SK-N-SH (cell line): ENCODE results near the gene SMIM20. TPM values are rescaled to one million over a fixed set of nuclear protein-coding genes. Genes with fewer than 3 reads are reported as not detected.

Experiments used
- CTCF ChIA-PET: fragments of 300-600, 350-600 bp; formaldehyde crosslinking; extraction: SDS; loops from one replicate; lab custom pipeline; 2021; lab: Yijun Ruan, JAX
- POLR2A ChIA-PET: fragments of 350-600 bp; sonication (Branson Sonifier 250); formaldehyde crosslinking; extraction: SDS; loops from one replicate; lab custom pipeline; 2020; ENCODE audit warnings: antibody characterized with exemption, inconsistent platforms; lab: Yijun Ruan, JAX
- DNase-seq: peaks from one replicate; pipeline ENCODE4 v3.0.0; 2012
- H2AFZ ChIP-seq: fragments of 200-600 bp; sonication (generic); 2 replicates; pipeline ENCODE4 v1.8.1; 2016; ENCODE audit warnings: antibody characterized with exemption, mild to moderate bottlenecking, low read depth
- H3F3A ChIP-seq: fragments of 200-600 bp; sonication (generic); replicated peaks from 2 replicates; pipeline ENCODE3; 2016; ENCODE audit warnings: antibody characterized with exemption, mild to moderate bottlenecking; ENCODE audit not compliant: insufficient read depth
- H3K27ac ChIP-seq, 2 experiments: fragments of 200-500 bp in 1 of 2; fragments of 200-600 bp in 1 of 2; sonication (Bioruptor generic) in 1 of 2; sonication (generic), shearing (Covaris generic) in 1 of 2; 2 replicates each; pipeline versions ENCODE4 v1.5.1 to v1.6.1; 2014 to 2016; ENCODE audit warnings: low read depth in 2 of 2, inconsistent platforms in 1 of 2, low read length in 1 of 2, mild to moderate bottlenecking in 1 of 2, mixed read lengths in 1 of 2
- H3K27me3 ChIP-seq: fragments of 200-600 bp; sonication (generic), shearing (Covaris generic); 2 replicates; pipeline ENCODE4 v1.6.1; 2016; ENCODE audit warnings: mixed run types; ENCODE audit not compliant: insufficient read depth
- H3K36me3 ChIP-seq, 2 experiments: fragments of 200-500 bp in 1 of 2; fragments of 200-600 bp in 1 of 2; sonication (Bioruptor generic) in 1 of 2; sonication (generic) in 1 of 2; replicated peaks in 1 of 2; 2 replicates each; pipeline versions ENCODE3 to v1.5.1; 2014 to 2016; ENCODE audit warnings: low read length in 1 of 2, mild to moderate bottlenecking in 1 of 2; ENCODE audit not compliant: insufficient read depth in 2 of 2, control insufficient read depth in 1 of 2
- H3K4me1 ChIP-seq, 2 experiments: fragments of 200-500 bp in 1 of 2; fragments of 200-600 bp in 1 of 2; sonication (Bioruptor generic) in 1 of 2; sonication (generic), shearing (Covaris generic) in 1 of 2; 2 replicates each; pipeline versions ENCODE4 v1.5.1 to v1.6.1; 2014 to 2016; ENCODE audit warnings: low read depth in 1 of 2, low read length in 1 of 2, mixed run types in 1 of 2; ENCODE audit not compliant: insufficient read depth in 2 of 2, control insufficient read depth in 1 of 2
- H3K4me2 ChIP-seq: fragments of 200-600 bp; sonication (generic), shearing (Covaris generic); 2 replicates; pipeline ENCODE4 v1.6.1; 2017; ENCODE audit warnings: mixed run types
- H3K4me3 ChIP-seq, 2 experiments: fragments of 200-500 bp in 1 of 2; fragments of 200-600 bp in 1 of 2; sonication (Bioruptor generic) in 1 of 2; sonication (generic), shearing (Covaris generic) in 1 of 2; 2 replicates each; pipeline versions ENCODE4 v1.5.1 to v1.8.1; 2014 to 2016; ENCODE audit warnings: low read depth in 2 of 2, inconsistent platforms in 1 of 2, low read length in 1 of 2, mild to moderate bottlenecking in 1 of 2, mixed read lengths in 1 of 2, moderate library complexity in 1 of 2
- H3K79me2 ChIP-seq: fragments of 200-600 bp; sonication (generic); 2 replicates; pipeline ENCODE4 v1.8.1; 2017; ENCODE audit warnings: mild to moderate bottlenecking; ENCODE audit not compliant: insufficient read depth
- H3K9ac ChIP-seq: fragments of 200-600 bp; sonication (generic); 2 replicates; pipeline ENCODE4 v1.6.1; 2017; ENCODE audit warnings: mixed run types
- H3K9me2 ChIP-seq: fragments of 200-600 bp; sonication (generic); 2 replicates; pipeline ENCODE4 v1.6.1; 2017; ENCODE audit warnings: mixed run types
- H3K9me3 ChIP-seq: fragments of 200-600 bp; sonication (generic); 2 replicates; pipeline ENCODE4 v1.6.1; 2017; ENCODE audit warnings: mixed run types, mild to moderate bottlenecking, moderate library complexity
- H4K20me1 ChIP-seq: fragments of 200-600 bp; sonication (generic); 2 replicates; pipeline ENCODE4 v1.6.1; 2017; ENCODE audit warnings: mild to moderate bottlenecking, mixed run types; ENCODE audit not compliant: insufficient read depth
- CHD2 ChIP-seq: fragments of 150-350 bp; IDR thresholded peaks from 2 replicates; pipeline ENCODE4 v1.6.1; 2018; ENCODE audit warnings: low read length; ENCODE audit not compliant: partially characterized antibody
- EP300 ChIP-seq, 2 experiments: IDR thresholded peaks; 2 replicates each; pipeline versions ENCODE4 v1.4.0 to v1.6.1; 2012; ENCODE audit warnings: borderline replicate concordance in 1 of 2, low read depth in 1 of 2, low read length in 1 of 2
- EZH2phosphoT487 ChIP-seq: fragments of 200-600 bp; sonication (generic); IDR thresholded peaks from 2 replicates; pipeline ENCODE4 v1.6.1; 2017; ENCODE audit warnings: low read depth, mixed run types, mild to moderate bottlenecking, antibody characterized with exemption, moderate library complexity, borderline replicate concordance
- FOSL2 ChIP-seq: IDR thresholded peaks from 2 replicates; pipeline ENCODE4 v1.4.0; 2012; ENCODE audit warnings: low read depth, mild to moderate bottlenecking, moderate library complexity, borderline replicate concordance
- FOXJ3 ChIP-seq: sonication (generic); formaldehyde crosslinking; IDR thresholded peaks from 2 replicates; pipeline ENCODE4 v1.5.1; 2020; ENCODE audit warnings: mild to moderate bottlenecking, missing genetic modification reagents
- FOXM1 ChIP-seq: IDR thresholded peaks from 2 replicates; pipeline ENCODE4 v1.4.0; 2012; ENCODE audit warnings: low read depth, mild to moderate bottlenecking
- GABPA ChIP-seq: IDR thresholded peaks from 2 replicates; pipeline ENCODE4 v1.4.0; 2012; ENCODE audit warnings: low read depth, mild to moderate bottlenecking
- GATA2 ChIP-seq: sonication (generic); formaldehyde crosslinking; IDR thresholded peaks from 2 replicates; pipeline ENCODE4 v1.5.0; 2020; ENCODE audit warnings: mild to moderate bottlenecking, missing genetic modification reagents
- MAX ChIP-seq: IDR thresholded peaks from 2 replicates; pipeline ENCODE4 v1.4.0; 2012; ENCODE audit warnings: low read depth
- MEF2A ChIP-seq: IDR thresholded peaks from 2 replicates; pipeline ENCODE4 v1.4.0; 2012; ENCODE audit warnings: low read depth, borderline replicate concordance
- MXI1 ChIP-seq: IDR thresholded peaks from 2 replicates; pipeline ENCODE4 v1.6.1; 2012; ENCODE audit warnings: mild to moderate bottlenecking, low read depth, low read length, improper control_type of control experiment
- NFIC ChIP-seq: IDR thresholded peaks from 2 replicates; pipeline ENCODE4 v1.4.0; 2012; ENCODE audit warnings: borderline replicate concordance
- POLR2AphosphoS5 ChIP-seq: IDR thresholded peaks from 2 replicates; pipeline ENCODE4 v1.6.1; 2012; ENCODE audit warnings: low read depth, low read length
- RAD21 ChIP-seq: IDR thresholded peaks from 2 replicates; pipeline ENCODE4 v1.6.1; 2012; ENCODE audit warnings: mild to moderate bottlenecking, low read length
- SIN3A ChIP-seq: IDR thresholded peaks from 2 replicates; pipeline ENCODE4 v1.6.1; 2012; ENCODE audit warnings: low read depth, mild to moderate bottlenecking, low read length, moderate library complexity, borderline replicate concordance
- SMC3 ChIP-seq: IDR thresholded peaks from 2 replicates; pipeline ENCODE4 v1.6.1; 2012; ENCODE audit warnings: low read depth, low read length, improper control_type of control experiment
- WGBS: methylation state at CpG from one replicate; pipeline ENCODE4 v1.1.6; 2017; ENCODE audit warnings: low lambda C conversion rate; 5-methylcytosine and 5-hydroxymethylcytosine counted together
- polyA plus RNA-seq, 3 experiments: library from polyadenylated mRNA; depleted of rRNA; stranded (reverse); fragments of >200 nt; gene quantifications; 2 replicates each; pipeline ENCODE4 v1.2.3, GENCODE V29; 2012
- TF ChIP-seq, protein P1 (sequence below): fragments of 200-600 bp; sonication (generic); IDR thresholded peaks from 2 replicates; pipeline ENCODE4 v1.6.1; 2017; ENCODE audit warnings: antibody characterized with exemption, mild to moderate bottlenecking, moderate library complexity
- TF ChIP-seq, protein P2 (sequence below): IDR thresholded peaks from 2 replicates; pipeline ENCODE4 v1.6.1; 2012; ENCODE audit warnings: mild to moderate bottlenecking, low read depth, low read length, moderate library complexity
- TF ChIP-seq, protein P3 (sequence below): fragments of 150-350 bp; IDR thresholded peaks from 2 replicates; pipeline ENCODE4 v1.6.1; 2017; ENCODE audit warnings: antibody characterized with exemption, low read length, low read depth, borderline replicate concordance

SMIM20 gene
- polyA plus RNA-seq, 1 of the 3 experiments (the other 2 are of a cell fraction), result 39.4 TPM

- DNase-seq, result no peak
- no peaks in the 10 kb centered on the region for H3K9me3 ChIP-seq
- H3K9me2 ChIP-seq, result no peaks in the 10 kb centered on the region
- no peaks in the 10 kb centered on the region for H3K79me2 ChIP-seq
- H4K20me1 ChIP-seq, result no peaks in the 10 kb centered on the region
- CTCF ChIA-PET, result no interaction called here
- no peak overlapping the region for H3K27ac ChIP-seq
- no peaks in the 10 kb centered on the region for H3K36me3 ChIP-seq
- H2AFZ ChIP-seq, result no peak overlapping the region
- no peak overlapping the region for H3K4me2 ChIP-seq
- no peak overlapping the region for H3K9ac ChIP-seq
- H3K4me3 ChIP-seq, result no peak overlapping the region
- peaks cover 9 to 11% of the 10 kb centered on the region in 2 experiments; a peak in 3 of 4 replicates for H3K4me1 ChIP-seq
- TF ChIP-seq MAX, result no peak
- TF ChIP-seq RAD21, result no peak
- TF ChIP-seq NFIC, result no peak
- no peak for TF ChIP-seq MXI1
- no peak for TF ChIP-seq GATA2 (CRISPR knock-in tag)
- TF ChIP-seq, protein P1, sequence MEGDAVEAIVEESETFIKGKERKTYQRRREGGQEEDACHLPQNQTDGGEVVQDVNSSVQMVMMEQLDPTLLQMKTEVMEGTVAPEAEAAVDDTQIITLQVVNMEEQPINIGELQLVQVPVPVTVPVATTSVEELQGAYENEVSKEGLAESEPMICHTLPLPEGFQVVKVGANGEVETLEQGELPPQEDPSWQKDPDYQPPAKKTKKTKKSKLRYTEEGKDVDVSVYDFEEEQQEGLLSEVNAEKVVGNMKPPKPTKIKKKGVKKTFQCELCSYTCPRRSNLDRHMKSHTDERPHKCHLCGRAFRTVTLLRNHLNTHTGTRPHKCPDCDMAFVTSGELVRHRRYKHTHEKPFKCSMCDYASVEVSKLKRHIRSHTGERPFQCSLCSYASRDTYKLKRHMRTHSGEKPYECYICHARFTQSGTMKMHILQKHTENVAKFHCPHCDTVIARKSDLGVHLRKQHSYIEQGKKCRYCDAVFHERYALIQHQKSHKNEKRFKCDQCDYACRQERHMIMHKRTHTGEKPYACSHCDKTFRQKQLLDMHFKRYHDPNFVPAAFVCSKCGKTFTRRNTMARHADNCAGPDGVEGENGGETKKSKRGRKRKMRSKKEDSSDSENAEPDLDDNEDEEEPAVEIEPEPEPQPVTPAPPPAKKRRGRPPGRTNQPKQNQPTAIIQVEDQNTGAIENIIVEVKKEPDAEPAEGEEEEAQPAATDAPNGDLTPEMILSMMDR, result no peak
- TF ChIP-seq EP300 (IDR thresholded peaks at IDR 0.05; ENCODE audit: borderline replicate concordance in 1 of 2, low read depth in 1 of 2, low read length in 1 of 2), result no peak
- TF ChIP-seq, protein P2, sequence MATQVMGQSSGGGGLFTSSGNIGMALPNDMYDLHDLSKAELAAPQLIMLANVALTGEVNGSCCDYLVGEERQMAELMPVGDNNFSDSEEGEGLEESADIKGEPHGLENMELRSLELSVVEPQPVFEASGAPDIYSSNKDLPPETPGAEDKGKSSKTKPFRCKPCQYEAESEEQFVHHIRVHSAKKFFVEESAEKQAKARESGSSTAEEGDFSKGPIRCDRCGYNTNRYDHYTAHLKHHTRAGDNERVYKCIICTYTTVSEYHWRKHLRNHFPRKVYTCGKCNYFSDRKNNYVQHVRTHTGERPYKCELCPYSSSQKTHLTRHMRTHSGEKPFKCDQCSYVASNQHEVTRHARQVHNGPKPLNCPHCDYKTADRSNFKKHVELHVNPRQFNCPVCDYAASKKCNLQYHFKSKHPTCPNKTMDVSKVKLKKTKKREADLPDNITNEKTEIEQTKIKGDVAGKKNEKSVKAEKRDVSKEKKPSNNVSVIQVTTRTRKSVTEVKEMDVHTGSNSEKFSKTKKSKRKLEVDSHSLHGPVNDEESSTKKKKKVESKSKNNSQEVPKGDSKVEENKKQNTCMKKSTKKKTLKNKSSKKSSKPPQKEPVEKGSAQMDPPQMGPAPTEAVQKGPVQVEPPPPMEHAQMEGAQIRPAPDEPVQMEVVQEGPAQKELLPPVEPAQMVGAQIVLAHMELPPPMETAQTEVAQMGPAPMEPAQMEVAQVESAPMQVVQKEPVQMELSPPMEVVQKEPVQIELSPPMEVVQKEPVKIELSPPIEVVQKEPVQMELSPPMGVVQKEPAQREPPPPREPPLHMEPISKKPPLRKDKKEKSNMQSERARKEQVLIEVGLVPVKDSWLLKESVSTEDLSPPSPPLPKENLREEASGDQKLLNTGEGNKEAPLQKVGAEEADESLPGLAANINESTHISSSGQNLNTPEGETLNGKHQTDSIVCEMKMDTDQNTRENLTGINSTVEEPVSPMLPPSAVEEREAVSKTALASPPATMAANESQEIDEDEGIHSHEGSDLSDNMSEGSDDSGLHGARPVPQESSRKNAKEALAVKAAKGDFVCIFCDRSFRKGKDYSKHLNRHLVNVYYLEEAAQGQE, result no peak
- no peak for TF ChIP-seq GABPA
- TF ChIP-seq POLR2AphosphoS5, result no peak
- no peak for TF ChIP-seq SIN3A
- TF ChIP-seq FOSL2, result no peak
- TF ChIP-seq EZH2phosphoT487, result no peak
- no peak for TF ChIP-seq MEF2A
- no peak for TF ChIP-seq SMC3
- TF ChIP-seq, protein P3, sequence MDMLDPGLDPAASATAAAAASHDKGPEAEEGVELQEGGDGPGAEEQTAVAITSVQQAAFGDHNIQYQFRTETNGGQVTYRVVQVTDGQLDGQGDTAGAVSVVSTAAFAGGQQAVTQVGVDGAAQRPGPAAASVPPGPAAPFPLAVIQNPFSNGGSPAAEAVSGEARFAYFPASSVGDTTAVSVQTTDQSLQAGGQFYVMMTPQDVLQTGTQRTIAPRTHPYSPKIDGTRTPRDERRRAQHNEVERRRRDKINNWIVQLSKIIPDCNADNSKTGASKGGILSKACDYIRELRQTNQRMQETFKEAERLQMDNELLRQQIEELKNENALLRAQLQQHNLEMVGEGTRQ, result no peak
- no peak for TF ChIP-seq FOXM1
- no peak for TF ChIP-seq CHD2
- TF ChIP-seq FOXJ3, result no peak
- no peaks in the 10 kb centered on the region for H3F3A ChIP-seq
- 72% methylated on average over 7 of the region's 7 CpGs for WGBS
- H3K27me3 ChIP-seq, result no peaks in the 10 kb centered on the region
- POLR2A ChIA-PET, result no interaction called here
Observed at GRCh38 chr4:25879991-25880651, 33.9 kb upstream of the SMIM20 start.
